CD4-positive, alpha-beta T cell treated with Interleukin-1 beta for 1 hour (primary cell): ENCODE measurements around the gene AP1G2.
"Not testable (repeated sequence)": the region's sequence is repeated elsewhere in the genome, so short reads cannot be mapped to it uniquely, and the experiment has no call there.

Source experiments
- DNase-seq, 2 donors: peaks; one replicate each; pipeline ENCODE4 v3.0.0-alpha.2; 2020 to 2022

Gene AP1G2

DNA sequence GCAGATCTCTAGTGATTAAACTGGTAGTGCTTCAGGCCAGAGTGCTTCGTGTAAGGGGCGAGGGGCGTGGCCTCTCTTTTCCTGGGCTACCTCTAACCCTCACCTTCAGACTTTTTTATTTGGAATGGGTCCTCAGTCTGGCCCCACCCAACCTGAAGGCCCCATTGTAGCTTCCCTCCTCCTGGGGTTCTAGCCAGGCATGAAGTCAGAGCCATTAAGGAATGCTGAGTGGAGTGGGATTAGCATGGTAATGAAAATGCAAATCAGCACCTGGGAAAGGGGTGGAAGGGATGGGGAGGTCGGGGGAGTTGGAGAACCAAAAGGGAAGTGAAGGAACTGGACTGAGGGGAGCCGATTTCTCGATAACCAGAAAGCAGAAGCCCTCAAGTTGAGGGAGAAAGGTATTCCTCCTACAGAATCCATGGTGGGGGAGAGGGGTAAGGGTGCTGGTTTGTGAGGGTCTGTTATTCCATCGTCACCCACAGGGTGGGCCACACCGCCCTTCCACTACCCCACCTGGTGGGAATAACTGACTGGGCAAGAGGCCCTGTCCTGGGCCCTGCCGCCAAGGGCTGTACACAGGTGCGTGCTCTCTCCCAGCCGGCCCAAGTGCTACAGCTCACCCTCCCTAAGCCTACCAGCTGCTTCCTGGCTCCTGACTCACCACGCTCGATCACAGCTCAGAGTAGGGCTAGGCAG, 30.1 kb downstream of the AP1G2 start:
- no peak for DNase-seq

DNA sequence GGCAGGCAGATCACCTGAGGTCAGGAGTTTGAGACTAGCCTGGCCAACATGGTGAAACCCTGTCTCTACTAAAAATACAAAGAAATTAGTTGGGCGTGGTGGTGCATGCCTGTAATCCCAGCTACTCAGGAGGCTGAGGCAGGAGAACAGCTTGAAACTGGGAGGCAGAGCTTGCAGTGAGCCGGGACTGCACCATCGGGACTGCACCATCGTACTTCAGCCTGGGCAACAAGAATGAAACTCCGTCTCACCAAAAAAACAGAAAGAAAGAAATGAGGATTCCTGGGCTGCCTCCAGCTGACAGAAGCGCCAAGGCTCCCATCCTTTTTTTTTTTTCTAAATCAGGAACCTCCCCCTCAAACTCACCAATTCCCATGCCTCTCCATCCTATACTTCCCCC, 30.7 kb downstream of the AP1G2 start:
- not testable (repeated sequence) for DNase-seq

DNA sequence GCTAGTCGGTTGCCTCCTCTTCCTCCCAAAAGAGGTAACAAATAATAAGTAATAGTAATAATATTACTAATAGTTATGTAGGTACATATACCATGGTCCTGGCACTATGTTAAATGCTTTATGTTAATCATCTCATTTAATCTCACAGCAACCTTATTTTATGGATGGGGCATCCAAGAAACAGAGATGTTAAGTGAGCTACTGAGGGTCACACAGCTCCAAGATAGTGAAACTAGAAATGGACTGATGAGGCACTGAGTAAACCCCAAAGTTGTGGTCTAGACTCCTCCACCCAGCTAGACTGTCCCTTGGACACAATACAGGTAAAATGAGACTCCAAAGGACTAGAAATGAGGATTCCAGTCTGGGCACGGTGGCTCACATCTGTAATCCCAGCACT, 31.1 kb downstream of the AP1G2 start:
- no peak for DNase-seq

DNA sequence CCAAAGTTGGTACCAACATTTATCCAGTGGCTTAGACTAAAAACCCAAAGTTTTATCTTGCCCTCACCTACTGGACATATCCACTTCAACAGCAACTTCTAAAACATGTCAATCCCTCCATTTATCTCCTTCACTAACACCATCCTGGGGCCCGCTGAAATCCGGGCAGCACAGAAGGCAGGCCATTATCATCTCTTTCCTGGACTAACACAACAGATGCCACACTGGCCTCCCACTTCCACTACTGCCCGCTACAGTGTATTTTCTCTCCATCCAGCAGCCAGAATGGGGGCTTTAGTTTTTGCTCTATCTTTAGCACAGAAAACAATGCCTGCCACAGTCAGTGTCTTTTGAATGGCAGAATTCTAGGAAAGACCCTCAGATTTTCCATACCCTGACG, 31.6 kb downstream of the AP1G2 start:
- no peak for DNase-seq

DNA sequence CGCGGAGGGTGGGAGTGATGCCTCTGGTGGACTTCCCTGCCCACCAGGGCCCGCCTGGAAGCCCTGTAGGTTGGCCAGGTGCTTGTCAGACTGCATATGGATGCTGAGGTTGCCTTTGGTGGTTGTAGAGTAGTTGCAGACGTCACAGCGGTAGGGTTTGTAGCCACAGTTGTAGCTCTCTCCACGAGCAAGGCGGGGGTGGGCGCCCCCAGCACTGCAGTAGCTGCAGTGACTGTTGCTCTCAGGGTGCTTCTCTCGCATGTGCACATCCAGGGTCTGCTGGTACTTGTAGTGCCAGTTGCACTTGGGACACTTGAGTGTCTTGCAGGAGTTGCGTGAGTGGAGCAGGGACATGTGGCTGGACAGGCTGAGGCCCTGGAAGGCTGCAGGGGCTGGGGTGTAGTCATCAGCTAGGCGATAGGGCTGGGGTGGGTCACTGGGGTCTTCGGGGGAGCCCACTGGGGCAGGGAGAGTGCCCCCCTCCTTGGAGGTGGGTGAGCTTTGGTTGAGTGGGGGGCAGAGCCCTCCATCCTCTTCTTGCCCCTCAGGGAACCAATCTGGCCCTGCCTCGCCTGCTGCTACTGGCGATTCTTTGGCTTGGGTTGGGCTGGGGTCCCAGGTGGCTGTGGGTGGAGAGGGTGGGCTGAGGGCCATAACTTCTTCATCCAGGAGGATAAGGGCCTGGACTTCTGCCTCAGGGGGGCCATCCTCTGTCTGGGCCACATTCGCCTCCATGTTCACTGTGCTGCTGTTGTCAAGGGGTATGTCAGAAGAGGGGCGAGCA, 33.7 kb downstream of the AP1G2 start:
- DNase-seq: no peak

DNA sequence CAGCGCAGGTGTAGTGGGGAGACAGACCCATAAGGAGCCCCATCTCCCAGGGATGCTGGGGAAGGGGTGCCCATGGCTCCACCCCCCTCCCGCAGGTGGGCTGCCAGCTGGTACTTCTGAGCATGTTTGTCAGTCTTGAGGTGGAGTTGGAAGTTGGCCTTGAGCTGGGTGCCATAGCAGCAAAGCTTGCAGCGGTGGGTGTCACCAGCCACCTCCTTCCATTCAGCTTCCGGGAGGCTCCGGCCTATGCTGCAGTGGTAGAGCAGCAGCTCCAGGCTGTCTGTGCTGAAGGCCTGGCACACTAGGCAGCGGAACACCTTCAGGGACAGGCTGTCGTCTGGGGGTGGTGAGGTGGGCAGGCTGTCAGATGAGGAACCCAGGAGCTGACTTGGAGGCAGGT, 34.9 kb downstream of the AP1G2 start:
- no peak for DNase-seq

DNA sequence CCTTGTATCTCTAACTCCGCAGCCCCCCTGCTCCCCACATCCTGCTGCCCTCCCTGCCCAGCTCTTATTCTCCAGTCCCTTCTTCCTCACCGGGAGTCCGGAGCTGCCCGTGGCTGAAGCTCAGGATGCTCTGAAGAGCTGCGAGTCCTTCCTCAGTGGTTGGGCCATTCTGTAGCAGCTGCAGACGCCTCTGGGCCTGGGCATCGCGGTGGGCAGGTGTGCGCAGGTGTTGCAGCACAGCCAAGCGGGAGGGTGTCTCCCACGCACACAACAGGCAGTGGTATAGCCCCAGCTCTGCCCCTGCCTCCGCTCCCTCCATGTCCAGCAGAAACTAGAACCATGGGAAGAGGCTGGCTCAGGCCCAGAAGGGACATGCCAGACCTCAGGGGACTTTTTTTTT, 36.2 kb downstream of the AP1G2 start:
- DNase-seq: no peak

DNA sequence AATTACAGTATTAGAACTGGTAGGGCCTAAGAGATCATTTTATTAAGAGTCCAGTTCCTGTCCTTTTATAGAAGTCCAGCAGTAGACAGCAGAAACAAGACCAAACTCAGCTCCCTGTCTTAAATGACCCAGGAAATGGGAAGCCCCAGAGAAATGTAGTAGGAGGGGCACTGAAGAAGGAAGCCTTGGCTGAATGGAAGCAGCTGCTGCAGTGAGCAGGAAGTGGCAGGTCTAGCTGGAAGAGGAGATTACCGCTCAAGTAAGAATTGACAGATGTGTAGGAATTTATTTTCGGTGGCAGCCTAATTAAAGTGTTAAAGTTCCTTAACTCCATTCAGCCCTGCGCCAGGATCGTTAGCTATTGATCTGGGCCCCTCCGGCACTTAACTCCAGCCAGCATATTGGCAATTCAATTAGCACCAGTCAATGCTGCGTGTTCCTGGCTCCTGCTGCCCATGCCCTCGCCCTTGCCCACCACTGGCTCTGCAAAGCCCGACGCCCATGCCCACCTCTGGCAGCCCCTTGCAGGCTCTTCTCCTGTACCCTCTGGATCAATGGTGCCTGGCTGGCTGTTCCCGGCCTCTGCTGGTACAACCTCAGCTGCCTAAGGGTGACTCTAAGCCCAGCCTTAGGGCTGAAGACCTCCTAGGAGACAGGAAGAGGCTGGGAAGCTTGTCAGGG, 37.1 kb downstream of the AP1G2 start:
- no peak for DNase-seq

DNA sequence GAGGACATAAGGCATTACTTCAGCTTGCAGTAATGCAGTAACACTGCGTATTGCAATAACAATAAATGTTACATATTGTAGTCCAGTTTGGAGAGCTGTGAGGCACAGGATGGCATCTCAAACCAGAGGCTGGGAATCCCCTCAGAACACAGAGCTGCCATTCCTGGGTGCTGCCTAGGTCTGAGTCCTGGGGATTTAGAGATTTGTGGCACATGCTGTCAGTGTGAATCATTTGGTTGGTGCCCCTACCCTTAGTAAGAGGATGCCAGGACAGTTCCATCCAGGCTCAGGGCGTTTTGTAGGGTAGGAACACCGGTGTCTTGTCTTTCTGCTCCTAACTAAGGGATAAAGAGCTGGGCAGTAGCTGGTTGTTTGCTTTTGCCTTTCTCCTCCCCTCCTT, 38.6 kb downstream of the AP1G2 start:
- DNase-seq: no peak

DNA sequence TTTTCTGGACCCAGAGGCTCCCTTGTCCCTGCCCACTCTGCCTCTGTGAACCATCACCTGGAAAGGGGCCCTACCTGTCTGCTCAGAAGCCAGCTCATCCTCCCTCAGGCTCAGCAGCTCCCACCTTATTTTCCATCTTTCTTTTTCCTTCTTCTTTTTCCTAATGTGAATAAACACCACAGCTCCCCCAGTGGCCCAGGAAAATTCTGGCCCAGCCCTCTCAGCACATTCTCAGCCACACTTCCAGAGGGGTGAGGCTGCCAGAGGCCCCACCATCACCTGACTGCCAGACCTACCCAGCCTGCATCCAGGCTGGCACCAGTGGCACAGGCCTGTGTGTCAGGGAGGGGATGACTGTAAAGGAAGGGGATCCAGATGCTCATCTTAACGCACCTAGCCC, 39.0 kb downstream of the AP1G2 start:
- DNase-seq: no peak

DNA sequence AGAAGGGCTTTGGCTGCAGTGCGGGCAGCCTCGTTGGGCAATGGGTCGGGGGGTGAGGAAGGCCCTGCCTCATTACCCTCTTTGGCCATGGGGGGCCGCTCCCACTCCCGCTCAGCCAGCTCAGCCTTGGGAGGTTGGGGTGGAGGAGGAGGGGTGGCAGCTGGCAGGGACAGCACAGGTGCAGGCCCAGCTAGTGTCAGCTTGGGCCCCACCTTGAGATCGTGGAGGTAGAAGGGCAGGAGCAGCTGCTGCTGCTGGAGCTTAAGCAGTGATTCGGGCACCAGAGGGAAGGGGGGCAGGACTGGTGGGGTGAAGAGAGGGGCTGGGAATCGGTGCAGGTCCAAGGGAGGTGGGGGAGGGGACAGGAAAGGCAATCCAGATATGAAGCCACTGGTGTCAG, 42.0 kb downstream of the AP1G2 start:
- no peak for DNase-seq

DNA sequence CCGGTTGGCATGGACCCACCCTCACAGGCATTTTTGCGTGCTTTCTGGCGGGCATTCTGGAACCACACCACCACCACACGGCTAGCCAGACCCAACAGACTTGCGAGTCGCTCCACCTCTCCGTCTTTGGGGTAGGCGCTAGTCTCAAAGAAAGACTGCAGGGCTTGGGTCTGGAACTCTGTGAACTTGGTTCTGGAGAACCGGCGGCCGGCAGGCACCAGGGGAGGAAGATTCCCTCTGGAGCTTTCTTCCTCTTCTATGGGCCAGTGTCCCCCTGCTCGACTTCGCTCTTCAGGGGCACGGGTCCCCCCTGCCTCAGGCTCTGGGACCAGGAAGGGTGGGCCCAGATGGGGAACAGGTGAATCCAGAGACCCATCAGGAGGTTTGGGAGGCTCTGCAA, 42.6 kb downstream of the AP1G2 start:
- no peak for DNase-seq

DNA sequence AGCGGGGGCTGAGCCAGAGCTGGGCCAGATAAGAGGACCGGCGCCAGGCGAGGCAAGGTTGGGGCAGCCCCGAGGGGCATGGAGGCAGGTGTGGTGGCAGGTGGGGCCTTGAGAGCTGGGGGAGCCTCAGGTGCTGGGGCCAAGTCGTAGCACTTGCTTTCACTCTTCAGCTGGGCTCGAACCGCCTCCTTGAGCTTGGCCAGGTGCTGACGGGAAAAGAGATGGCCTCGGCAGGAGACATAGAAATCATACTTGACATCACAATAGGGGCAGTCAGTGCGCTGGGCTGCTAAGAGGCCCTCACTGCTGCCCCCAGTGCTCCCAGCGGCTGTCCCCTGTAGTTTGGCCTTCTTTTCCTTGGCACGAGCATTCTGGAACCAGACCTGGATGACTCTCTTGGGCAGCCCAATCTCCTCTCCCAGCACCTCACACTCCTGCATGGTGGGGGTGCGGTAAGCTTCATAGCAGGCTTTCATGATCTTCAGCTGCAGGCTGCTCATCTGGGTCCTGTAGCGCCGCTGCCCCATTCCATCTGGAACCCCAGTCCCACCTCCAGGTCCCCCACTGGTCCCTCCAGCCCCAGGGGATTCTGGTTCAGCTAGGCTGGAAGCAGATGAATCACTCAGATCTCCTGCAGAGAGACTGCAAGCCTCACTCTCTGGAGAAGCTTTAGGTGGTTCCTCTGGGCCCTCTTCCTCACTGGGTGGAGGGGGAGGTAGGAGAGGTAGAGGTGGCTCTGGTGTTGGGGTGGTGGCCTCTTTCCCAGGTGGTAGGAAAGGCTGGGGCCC, 44.2 kb downstream of the AP1G2 start:
- DNase-seq: no peak

DNA sequence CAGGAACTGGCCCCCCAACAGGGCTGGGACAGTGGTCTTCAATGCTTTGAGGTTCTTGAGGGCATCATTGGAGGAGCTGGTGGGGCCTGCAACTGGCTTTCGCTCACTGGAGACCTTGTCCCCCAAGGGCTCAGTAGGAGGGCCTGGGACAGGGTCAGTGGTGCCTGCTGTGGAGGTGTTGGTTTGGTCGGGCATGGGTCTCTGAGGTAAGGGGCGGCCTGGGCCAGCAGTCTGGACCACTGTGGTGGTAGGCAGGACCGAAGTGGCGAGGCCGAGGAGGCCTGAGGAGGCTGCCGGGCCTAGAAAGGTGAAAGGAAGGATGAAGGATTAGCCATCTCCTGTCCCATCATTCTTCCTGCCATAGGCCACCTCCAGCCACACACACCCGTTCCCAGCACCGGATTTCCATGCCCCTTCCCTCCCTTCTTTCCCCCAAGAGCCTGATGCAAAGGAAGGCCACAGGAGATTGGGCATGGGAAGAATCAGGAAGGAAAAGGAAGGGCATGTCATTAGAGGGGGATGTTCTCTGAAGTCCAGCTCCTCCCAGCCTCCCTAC, 44.9 kb downstream of the AP1G2 start:
- DNase-seq: no peak

DNA sequence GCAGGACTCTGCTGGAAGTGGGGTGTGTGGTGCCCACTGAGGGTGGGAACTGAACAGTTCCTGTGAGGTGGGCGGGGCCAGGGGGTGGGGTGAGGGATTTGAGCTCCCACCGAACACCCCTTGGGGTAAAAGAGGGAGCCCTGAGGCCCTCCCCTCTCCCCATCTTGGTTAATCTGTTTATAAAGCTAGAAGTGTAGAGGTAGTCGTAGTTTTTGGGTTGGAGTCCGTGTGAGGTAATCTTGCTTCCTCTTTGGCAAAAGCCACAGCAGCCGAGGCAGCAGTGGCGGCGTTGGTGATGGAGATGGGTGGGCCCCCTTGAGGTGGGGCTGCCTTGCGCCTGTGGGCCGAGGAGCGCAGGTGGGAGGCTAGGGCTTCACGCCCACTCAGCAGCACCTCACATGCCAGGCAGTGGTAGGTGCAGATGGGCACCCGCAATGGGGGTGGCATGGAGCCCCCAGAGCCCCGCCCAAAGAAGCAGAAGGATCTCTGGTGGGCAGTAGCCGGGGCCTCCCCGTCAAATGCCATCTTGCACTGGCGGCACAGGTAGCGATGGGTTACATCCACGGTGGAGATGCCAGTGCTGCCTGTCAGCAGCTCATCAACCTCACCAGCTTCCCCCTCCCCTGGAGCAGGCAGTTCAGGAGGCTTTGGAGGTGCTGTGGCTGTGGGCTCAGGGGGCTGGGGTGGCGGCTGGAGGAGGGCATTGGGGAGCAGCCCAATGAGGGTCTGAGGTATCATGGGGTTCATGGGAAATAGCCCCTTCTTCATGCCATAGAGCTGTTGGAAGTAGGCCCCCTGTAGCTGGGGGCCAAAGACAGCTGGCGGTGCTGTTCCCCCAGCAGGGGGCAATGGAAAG, 45.6 kb downstream of the AP1G2 start:
- DNase-seq: no peak

DNA sequence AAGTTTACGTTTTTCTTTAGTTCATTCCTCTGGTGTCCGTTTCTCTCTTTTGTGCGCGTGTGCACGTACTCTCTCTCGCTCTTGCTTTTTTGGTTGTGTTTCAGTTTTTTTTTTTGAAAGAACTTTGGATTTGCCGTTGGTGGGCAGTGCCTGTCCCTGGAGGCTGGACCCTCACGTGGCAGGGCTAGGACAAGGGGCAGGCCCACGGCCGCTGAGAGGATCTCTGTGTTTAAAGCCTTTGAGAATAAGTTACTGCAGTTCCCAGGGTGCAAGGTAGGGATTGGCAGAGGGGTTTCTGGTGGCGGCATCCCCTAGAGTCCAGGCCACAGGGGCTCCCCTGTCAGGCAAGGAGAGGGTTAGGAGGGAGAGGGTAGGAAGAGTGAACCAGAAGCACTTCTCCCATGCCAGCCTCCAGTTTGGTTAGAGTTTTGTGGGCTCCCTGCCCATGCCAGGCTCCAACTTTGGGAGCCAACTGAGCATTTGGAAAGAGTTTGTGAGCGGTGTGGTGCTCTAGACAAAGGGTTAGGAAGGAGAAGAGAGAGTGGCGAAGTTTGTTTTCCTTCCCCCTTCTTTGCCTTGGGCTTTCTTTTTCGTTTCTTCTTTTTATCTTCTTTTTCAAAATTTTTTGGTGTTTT, 46.6 kb downstream of the AP1G2 start:
- no peak for DNase-seq

DNA sequence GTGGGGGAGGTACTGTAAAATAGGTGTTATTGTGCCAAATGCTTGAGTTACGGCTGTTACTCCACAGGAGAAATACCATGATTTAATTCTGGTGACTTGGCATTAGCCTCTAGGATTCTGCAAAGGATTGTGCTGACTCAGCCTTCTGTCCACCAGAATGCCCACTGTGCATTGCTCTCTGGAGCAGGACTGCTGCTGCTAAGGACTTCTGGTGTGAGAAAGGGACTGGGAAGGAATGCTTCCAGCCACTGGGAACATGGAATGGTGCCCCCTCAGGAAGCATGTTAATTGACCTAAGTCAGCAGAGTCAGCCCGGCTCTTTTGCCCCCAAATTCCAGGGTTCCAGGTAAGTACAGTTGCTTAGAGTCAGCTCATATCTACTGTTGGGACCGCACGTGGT, 48.9 kb downstream of the AP1G2 start:
- DNase-seq: no peak

DNA sequence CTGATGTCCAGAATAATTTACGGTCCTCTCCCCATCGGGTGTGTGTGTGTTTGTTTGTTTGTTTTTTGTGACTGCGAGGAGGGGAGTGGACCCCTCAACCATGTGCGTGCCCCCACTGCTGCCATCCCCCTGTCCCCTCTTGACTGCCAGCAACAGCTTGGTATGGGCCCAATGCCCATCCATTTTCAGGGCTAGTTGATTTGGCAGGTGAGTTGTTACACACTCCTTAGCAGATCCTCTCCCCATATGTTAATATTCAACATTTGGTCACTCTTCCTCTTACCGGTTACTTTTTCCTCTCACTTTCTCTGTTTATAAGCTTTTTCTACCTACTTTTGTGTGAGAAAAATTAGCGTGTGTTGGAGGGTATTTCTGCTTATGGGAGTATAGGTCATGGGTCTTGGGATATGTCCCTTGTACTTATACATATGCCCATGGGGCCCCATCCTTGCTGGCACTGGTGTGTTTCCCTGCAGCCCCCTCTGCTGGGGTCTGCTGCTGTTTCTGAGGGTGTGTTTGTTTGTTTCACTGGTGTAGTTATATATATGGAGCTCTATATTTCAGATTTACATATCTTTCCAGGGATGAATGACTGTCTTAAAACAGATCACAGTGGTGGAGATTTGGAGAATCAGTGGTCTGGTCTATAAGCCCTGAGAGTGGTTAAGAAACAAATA, 49.8 kb downstream of the AP1G2 start:
- DNase-seq: no peak

DNA sequence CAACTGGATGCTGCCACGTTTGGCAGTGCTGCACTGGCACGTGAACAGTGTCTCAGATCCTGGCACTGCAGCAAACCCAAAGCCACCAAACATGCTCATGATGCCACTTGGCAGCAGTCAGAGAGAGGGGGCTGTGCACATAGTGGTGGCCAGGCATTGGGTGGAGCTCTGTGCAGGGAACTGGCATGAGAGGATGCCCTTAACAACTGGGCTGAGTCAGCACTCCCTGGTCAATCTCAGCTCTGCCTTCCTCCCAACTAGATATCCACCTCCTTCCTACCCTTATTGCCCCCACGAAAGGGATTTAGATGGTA, 53.0 kb downstream of the AP1G2 start:
- no peak for DNase-seq

DNA sequence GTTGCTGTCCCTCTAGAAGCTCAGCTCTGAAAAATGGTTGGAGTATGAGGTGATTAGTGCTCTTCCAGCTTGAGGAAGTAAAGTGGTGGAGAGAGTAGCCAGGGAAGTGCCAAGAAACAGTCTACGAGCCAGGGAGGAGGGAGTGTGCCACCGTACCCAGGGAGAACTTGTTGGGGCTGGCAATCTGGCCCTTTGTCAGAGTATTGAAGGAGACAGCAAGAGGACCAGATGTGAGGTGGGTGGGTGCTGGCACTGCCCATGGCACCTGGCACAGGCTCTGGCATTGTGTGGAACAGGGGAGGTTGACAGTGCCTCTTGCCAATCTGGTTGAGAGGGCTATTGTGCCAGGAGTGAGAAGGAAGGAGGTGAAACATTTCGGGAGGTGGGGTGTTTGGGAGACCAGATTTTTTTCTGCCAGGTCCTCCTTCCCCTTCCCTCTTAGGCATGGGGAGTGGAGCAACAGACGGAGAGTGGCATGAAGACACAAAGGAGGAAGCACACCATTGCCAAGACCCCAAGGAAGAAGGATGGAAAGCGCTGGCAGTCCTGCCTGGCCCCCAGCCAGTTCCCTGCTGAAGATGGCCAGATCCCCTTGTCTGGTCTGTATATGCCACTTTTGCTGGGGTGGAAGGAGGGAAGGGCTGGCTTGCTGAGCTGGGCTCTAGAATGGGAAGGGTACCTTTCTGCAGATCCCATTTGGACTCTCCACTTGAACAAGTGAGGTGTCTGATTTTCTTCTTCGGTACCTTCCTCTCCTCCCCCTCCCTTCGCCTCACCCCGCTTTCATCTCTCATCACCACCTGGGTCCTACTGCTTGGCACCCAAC, 53.6 kb downstream of the AP1G2 start:
- no peak for DNase-seq
